Raji (cell line): ENCODE measurements around the gene CYP2S1.

Experiments
- POLR2A ChIP-seq: IDR thresholded peaks from 2 replicates; pipeline ENCODE4 v1.6.1; 2011; ENCODE audit warnings: low read depth, low read length, control low read depth; ENCODE audit not compliant: insufficient read depth

Gene CYP2S1

GRCh38 chr19:41187884-41188279, 5.1 kb upstream of the CYP2S1 start:
- no peak for TF ChIP-seq POLR2A

- no peak for TF ChIP-seq POLR2A
Measured at GRCh38 chr19:41189425-41190065, 3.5 kb upstream of the CYP2S1 start.

- no peak for TF ChIP-seq POLR2A
Measured at GRCh38 chr19:41193430-41194156, 574 bp downstream of the CYP2S1 start.

- TF ChIP-seq POLR2A: no peak
Measured at GRCh38 chr19:41194157-41194552, 1.1 kb downstream of the CYP2S1 start.

GRCh38 chr19:41195675-41196497, 2.9 kb downstream of the CYP2S1 start:
- TF ChIP-seq POLR2A: no peak

GRCh38 chr19:41198559-41198958, 5.5 kb downstream of the CYP2S1 start:
- no peak for TF ChIP-seq POLR2A

GRCh38 chr19:41203371-41203770, 10.4 kb downstream of the CYP2S1 start:
- no peak for TF ChIP-seq POLR2A

- no peak for TF ChIP-seq POLR2A
Measured at GRCh38 chr19:41205995-41206394, 13.0 kb downstream of the CYP2S1 start.

GRCh38 chr19:41206456-41206855, 13.4 kb downstream of the CYP2S1 start:
- no peak for TF ChIP-seq POLR2A

GRCh38 chr19:41206926-41207750, 14.1 kb downstream of the CYP2S1 start:
- TF ChIP-seq POLR2A: no peak

- no peak for TF ChIP-seq POLR2A
Measured at GRCh38 chr19:41214161-41214560, 21.1 kb downstream of the CYP2S1 start.

- no peak for TF ChIP-seq POLR2A
Measured at GRCh38 chr19:41217741-41218140, 24.7 kb downstream of the CYP2S1 start.

- no peak for TF ChIP-seq POLR2A
Measured at GRCh38 chr19:41218249-41218614, 25.2 kb downstream of the CYP2S1 start.

GRCh38 chr19:41218615-41219507, 25.8 kb downstream of the CYP2S1 start, which contains the start of gene AXL:
TSS of gene AXL (plus strand) at chr19:41219223. CDS start at chr19:41219393, 170 bp downstream.
- no peak for TF ChIP-seq POLR2A
